NK-92 treated with Interleukin-12 subunit alpha and Interleukin-12 subunit beta, amount 100 ng/mL, for 24 hours (cell line): ENCODE data around the gene PPA2.
"Not testable (repeated sequence)": the region's sequence is repeated elsewhere in the genome, so short reads cannot be mapped to it uniquely, and the experiment has no call there.

Experiments used
- DNase-seq: peaks from one replicate; lab custom pipeline; 2025; lab: John Stamatoyannopoulos, UW

Gene PPA2

DNA sequence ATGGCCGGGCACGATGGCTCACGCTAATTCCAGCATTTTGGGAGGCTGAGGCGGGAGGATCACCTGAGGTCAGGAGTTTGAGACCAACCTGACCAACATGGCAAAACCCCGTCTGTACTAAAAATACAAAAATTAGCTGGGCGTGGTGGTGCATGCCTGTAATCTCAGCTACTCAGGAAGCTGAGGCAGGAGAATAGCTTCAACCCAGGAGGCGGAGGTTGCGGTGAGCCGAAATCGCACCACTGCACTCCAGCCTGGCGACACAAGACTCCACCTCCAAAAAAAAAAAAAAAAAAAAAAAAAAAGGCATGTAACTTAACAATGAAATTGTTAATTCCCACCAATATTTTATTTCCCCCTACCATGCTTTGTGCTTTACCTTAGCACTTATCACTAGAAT is 15.3 kb downstream of the PPA2 start:
- not testable (repeated sequence) for DNase-seq

DNA sequence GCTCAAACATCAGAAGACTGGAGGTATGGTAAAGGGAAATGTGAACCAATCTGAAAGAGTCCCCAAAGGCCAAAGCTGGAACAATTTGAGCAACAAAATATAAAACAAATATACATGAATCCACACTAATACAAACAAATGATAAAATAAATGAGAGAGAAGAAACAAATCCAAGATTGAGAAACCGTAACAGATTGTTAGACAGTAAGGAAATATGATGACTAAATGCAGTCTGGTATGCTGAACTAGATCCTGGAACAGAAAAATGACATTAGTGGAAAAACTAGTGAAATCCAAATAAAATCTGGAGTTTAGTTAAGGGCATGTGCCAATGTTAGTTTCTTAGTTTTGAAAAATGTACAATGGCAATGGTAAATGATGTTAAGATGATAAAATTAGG is 15.9 kb downstream of the PPA2 start:
- DNase-seq: no peak

DNA sequence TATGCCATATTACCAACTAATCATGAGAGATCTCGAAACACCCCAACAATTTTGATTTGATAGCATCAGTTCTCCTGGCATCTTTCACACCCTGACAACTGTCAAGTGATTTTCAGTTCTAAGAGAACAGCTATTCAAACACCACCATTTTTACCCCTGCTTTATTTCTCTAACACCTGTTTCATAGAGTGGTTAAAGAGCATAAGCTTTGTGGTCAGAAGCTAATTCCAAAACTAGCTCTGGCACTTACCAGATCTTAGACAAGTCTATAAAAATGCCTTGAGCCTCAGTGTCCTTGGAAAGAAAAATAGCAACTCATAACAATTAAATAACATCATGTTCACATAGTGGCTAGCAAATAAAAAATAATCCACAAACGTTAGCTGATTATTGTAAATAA is 17.9 kb downstream of the PPA2 start:
- DNase-seq: no peak

DNA sequence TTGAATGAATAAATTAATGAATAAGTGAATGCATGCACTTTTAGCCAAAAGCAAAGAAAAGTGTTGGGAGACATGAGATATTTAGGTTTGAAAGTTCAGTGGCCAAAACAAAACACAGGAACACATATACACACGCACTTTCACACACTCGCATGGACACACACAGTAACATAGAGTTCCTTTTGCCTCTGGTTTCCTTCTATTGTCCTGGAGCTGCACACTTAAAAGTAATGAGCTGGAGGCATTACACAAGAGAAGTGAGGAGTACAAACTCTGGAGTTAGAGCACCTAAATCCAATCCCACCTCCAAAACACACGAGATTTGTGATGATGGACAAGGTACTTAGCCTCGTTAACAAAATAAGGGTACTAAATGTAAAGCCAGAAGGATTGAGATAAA is 18.7 kb downstream of the PPA2 start:
- no peak for DNase-seq

DNA sequence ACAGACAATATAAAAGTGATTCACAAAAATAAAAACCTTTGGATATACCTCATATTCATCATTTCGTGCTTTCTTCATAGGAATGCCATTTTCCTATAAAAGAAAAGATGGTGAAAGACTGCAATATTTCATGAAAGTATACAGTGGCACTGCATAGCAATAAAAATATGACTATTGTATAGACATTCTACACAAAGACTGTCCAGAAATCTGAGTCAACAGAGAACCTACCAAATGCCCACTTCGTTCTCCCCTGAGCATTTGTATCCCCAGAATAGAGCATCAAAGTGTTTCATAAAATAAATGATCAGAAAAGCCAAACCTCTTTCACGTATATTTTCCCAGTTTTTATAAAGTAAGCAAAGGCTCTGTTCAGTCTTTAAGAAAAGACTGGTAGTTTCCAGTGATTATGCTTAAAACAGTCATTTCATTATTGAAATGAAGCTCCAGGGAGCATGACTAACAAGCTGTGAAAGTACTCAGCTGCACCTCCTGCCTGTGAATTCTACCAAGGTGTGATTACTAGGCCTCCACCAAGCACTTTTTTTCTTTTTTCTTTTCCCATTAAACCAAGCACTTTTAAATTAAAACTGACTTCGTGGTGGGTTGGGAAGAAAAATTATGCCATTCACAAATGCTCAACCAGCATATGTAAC is 20.2 kb downstream of the PPA2 start:
- DNase-seq: no peak

DNA sequence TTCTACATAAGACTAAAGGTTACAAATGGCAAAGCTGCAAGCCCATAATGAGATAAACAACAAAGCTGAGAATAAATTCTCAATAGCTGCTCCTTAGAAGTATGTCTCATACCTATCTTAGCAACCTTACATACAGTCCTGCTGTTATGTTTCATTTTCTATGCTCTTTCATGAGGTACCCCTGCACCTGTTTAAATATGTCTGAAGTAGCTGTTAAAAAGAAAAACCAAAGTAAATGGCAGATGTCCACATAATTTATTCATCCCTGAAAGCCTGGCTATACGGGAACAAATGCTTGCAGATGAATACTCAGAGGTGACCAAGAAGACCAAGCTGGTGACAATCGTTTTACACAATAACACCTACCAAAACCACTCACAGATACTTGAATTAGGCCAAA is 22.5 kb downstream of the PPA2 start:
- DNase-seq: no peak

DNA sequence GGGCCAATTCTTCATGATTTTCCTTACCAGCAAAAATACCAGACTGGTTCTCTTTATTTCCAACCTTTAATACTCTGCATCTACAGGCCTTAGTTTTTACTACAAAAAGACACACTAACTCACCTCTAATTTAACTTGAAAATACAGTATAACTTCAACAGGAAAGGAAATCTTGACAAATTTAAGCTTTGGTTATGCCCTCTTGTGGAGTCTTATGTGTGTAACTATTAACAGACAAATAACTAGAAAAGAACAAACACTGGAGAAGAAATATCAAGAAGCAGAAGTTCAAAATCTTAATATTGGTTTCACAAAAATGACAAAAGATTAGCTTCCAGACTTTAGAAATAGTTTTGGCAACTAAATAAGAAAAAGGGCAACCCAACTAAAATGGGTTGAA is 33.0 kb downstream of the PPA2 start:
- DNase-seq: no peak

DNA sequence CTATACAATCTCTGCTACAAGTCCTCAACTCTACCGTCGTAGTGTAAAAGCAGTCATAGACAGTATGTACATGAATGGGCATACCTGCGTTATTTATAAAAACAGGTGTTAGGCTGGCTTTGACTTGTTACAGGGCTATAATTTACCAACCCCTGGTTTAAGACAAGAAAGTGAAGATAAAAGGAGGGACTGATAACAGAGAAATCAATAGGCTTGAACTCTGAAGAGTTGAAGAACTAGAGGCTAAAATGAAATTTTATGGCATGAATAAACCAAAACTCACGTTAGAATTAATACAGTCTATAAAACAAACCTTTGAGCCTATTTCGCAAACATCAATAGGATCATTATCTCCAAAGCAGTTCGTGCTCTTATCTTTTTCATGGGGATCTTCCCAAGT is 36.2 kb downstream of the PPA2 start:
- DNase-seq: no peak

DNA sequence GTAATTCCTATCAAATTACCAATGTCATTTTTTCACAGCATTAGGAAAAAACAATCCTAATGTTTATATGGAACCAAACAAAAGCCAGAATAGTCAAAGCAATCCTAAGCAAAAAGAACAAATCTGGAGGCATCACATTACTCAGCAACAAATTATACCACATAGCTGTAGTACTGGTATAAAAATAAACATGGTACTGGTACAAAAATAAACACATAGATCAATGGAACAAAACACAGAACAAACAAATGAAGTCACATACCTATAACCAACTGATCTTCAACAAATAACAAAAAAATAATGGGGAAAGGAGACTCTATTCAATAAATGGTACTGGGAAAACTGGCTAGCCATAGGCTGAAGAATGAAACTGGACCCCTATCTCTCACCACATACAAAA is 37.4 kb downstream of the PPA2 start:
- DNase-seq: no peak

DNA sequence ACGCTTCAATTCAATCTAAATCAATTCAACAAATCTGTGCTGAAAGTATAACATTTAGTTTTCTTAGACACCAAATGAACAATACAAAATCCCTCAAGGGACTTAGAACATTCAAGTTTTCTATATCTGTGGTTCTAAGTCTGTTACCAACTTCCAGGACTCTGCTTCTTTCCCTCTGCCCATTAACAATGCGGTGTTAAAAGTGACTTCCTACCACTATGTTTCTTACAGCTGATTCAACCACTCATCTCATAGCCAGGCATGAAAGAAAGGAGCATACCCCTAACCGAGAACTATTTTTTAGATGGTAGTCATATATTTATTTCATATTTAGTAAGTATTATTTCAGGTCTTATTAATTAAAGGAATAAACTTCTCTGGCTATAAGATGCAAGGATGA is 38.9 kb downstream of the PPA2 start:
- no peak for DNase-seq

DNA sequence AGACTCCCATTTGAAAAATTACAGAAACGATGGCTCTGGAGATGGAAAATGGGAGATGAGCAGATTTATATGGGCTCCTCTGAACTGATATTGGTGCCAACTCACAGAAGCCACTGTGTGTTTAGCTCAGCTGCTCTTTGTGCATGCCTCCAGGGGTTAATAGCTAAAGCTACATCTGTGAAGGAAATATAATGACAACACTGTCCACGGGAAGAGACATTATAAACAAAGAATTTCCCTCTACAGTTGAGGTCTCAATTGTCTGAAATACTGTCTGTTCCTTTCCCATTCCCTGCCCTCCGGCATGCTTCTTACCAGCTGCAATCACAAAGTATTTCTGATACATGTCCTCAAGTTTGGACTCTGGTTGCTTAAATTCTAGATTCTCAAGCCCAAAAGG is 40.4 kb downstream of the PPA2 start:
- DNase-seq: no peak

DNA sequence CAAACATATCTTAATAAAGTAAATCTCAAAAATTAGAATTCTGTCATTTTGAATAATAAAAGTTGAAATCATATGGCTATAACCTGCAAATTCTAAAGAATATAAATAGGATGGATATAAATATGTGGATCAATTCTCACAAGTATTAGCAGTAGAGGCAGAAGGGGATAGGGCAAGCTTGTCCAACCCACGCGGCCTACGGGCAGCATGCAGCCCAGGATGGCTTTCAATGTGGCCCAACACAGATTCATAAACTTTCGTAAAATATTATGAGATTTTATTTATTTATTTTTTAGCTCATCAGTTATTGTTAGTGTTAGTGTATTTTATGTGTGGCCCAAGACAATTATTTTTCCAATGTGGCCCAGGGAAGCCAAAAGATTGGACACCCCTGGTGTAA is 41.4 kb downstream of the PPA2 start:
- no peak for DNase-seq

DNA sequence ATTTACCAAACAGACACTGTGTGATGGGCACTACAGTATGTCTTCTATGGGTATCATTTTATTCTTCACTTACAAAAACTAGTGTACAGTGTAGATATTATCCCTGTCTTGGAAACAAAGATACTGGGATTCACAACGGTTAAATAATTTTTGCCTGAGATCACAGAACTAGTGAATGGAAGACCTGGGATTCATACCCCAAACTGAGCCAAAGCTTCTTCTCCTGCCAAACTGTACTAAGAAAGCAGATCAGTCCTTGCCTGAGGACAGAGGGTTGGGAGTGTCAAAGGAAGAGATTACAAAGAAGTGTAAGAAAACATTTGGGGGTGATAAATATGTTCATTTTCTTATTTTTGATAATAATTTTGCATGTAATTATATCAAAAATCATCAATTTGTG is 43.1 kb downstream of the PPA2 start:
- no peak for DNase-seq

DNA sequence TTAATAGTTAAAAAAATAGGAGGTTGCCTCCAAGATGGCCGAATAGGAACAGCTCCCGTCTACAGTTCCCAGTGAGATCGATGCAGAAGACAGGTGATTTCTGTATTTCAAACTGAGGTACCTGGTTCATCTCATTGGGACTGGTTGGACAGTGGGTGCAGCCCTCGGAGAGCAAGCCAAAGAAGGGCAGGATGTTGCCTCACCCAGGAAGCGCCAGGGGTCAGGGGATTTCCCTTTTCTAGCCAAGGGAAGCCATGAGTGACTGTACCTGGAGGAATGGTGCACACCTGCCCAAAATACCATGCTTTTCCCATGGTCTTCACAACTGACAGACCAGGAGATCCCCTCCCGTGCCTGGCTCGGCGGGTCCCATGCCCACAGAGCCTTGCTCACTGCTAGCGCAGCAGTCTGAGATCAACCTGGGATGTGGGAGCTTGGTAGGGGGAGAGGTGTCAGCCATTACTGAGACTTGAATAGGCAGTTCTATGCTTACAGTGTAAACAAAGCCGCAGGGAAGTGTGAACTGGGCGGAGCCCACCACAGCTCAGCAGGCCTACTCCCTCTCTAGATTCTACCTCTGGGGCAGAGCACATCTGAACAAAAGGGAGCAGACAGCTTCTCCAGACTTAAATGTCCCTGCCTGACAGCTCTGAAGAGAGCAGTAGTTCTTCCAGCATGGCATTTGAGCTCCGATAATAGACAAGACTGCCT is 47.5 kb downstream of the PPA2 start:
- DNase-seq: no peak

DNA sequence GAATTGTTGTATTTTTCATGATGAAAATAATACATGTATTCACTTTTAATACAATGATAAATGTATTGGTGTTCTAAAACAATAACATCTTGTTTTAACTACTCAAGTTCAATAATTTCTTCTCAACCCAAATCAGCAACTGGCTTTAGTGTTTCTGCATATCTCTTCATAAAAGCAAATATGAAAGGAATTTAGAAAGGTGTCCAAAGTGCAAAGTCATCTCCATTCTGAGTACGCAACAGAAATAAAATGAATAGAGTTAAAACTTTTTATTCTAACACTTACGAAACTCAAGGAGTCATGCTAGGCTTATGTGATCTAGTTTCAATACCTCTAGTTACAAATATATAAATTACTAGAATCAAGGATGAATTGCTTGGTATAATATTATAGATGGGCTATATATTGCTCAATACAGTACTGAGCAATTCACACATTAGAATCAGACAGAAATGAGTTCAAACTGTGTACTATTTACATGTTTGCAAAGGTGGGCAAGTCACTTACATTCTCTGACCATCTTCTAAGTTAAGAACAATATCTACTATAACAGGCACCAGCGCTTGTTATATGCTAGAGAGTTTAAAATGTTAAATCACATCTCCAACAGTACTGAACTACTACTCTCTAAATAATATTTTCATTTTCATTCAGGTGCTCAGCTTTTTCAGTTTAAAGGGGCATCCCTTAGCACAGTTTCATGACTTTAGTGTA is 51.5 kb downstream of the PPA2 start:
- DNase-seq: no peak

DNA sequence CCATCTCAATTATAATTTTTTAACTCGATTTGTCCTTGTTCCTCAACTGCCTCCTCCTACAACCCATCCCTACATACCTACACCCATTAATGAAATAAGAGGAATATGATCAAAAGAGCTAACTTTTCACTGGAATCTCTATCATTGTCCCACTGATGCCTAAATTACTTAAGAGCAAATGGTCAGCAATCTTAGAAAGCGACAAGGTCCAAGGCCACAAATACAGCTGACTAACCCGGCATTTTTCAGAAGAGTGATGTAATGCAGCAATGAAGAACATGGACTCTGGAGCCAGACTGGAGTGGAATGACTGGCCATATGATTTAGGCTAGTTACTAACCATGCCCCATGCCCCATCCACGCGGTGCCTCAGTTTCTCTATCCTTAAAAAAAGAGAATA is 56.2 kb downstream of the PPA2 start:
- DNase-seq: no peak

DNA sequence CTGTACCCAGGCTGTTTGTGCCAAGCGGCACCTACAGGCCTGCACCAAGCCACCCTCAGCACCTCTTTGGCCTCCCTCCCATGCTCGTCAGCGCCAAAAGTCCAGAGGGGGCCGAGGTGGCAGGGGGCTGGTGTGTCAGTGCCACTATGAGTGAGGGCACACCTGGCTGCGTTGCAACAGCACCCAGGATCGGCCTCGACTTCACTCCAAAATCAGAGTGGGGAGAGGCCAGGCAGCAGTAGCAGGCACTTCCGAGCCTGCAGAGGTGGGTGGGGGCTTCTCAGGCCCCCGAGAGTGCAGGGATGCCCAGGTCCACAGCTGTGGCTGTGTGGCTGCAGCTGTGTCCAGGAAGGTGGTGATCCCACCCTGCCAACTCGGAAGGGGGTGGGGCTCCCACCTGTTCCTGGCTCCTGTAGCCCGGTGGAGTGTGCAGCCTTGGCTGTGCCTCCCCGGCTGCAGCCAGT is 58.5 kb downstream of the PPA2 start:
- DNase-seq: no peak

DNA sequence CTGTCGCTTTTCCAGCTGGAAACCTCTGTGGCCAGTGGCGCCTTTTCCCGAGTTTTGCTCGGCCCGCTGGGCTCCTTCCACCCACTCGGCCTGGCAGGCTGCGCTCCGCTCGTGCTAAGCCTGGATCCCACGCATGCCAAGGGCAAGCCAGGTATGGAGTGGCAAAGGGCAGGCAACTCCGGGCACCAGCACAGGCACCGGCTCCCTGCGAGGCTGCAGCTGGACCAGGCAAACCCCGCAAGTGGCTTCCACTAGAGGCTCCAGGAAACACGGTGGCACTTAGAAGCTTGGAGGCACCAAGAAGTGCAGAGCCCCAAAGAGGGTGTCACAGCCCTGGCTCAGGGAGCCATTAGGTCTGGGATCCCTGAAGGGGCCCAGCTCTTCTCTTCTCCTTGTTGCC is 59.5 kb downstream of the PPA2 start:
- no peak for DNase-seq

DNA sequence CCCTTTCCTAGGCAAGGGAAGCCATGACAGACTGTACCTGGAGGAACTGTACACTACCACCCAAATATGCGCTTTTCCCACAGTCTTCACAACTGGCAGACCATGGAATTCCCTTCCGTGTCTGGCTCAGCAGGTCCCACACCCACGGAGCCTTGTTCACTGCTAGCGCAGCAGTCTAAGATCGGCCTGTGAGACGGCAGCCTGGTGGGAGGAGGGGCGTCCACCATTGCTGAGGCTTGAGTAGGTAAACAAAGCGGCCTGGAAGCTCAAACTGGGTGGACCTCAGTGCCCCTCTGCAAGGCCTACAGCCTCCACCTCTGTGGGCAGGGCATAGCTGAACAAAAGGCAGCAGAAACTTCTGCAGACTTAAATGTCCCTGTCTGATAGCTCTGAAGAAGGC is 64.7 kb downstream of the PPA2 start:
- DNase-seq: not testable (repeated sequence)

DNA sequence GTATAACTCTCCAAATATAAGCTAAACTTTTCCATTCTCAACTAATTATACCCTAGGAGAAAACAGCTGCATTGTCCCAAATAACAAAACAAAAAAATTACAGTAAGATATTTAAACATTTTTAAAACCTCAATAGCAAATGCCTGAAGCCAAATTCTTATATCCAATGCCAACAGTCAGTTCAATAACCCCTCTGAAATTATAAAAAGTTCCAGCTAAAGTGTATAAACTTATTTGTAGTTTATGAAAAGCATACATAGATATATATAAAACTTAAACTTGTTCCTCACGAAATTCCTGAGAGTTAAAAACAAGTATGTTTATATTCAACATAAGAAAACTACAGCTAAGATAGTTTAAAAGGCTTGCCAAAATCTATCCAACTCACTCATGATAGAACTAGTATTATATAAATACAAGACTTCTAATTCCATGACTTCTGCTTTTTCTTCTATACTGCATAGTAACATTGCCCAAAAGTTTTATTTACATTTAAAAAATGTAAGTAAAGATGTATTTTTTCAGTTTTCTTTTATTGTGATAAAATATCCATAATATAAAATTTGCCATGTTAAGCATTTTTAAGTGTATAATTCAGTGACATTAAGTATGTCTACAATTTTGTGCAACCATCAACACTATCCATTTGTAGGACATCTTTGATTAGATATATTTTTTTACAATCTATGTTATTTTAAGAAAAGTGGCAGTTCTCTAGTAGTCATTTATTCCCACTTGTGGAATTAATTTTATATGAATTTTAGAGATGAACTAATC is 72.8 kb downstream of the PPA2 start:
- no peak for DNase-seq

DNA sequence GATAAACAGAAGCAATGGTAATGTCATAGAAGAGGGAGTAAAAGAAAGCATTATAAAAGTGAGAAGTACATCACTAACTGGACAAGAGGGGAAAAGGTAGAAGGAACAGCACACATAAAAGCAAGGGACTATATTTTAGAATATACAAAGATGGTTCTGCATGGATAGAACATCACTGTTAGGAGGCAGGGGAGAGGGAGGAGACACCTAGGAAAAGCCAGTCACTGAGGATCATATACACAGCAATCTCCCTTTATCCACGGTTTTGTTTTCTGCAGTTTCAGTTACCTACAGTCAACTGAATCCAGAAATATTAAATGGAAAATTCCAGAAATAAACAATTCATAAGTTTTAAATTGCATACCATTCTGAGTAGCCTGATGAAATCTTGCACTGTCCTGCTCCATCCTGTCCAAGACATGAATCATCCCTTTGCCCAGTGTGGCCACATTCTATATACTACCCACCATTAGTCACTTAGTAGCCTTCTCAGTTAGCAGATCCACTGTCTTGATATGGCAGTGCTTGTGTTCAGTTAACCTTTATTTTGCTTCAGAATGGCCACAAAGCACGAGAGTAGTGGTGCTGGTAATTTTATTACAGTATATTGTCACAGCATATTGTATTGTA is 74.2 kb downstream of the PPA2 start:
- DNase-seq: no peak

DNA sequence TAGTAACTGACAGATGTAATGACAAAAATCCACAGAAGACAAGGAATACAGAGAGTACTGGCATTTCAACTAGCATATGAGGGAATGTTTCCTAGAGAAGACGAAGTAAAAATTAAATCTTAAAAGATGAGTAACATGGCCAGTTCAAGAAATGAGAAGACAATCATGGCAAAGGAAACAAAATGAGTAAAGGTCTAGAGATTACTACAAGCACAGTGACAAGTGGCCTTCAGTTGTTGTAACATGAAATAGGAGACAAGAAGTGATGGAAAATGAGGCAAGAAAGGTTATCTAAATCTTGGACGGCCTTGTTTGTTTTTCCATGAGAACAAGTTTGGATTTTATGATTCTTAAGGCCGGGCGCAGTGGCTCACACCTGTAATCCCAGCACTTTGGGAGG is 81.0 kb downstream of the PPA2 start:
- no peak for DNase-seq
